ENCODE data around the gene VDR.
"Not testable (repeated sequence)": the region's sequence is repeated elsewhere in the genome, so short reads cannot be mapped to it uniquely, and the experiment has no call there.

The VDR gene

GRCh38 chr12:47809518-47809917 is 95.3 kb downstream of the VDR start:
- not testable (repeated sequence) for DNase-seq

DNA sequence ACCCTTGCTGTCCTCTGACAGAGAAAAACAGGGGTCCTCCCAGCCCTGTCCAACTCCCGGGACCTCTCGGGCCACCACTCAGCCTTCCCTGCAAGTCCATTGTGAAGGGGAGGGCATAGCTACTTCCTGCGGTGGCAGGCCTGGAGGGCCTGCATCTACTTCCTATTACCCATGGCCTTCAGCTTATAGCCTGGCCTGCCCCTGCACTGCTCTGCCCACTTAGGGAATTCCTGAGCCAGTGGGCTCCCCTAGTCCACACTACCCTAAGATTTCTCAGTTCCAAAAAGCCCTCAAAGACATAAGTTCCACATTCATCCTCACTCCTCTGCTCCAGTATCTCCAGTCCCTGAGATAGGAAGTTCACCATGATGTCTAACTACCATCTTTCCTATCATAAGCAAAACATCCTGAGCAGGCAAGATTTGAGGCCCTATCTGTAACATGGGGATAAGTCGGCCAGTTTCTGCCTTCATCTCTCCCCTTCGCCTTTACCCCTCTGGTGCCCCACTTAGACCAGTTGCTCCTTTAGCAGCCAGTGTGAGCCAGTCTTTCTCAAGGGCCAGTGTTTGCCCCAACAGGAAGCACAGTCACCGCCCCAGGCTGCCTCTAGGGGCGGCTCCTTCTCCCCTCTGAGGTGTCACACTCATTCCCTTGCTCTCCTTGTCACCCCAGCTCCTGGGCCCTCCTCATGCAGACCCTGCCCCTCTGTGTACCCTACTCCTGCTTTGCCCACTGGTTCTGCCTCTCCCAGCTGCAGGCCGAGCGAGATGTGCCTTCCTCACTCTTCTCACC is 96.0 kb downstream of the VDR start:
- DNase-seq, result peak; percentile 56

GRCh38 chr12:47808050-47808449 is 96.7 kb downstream of the VDR start:
- DNase-seq, result no peak

DNA sequence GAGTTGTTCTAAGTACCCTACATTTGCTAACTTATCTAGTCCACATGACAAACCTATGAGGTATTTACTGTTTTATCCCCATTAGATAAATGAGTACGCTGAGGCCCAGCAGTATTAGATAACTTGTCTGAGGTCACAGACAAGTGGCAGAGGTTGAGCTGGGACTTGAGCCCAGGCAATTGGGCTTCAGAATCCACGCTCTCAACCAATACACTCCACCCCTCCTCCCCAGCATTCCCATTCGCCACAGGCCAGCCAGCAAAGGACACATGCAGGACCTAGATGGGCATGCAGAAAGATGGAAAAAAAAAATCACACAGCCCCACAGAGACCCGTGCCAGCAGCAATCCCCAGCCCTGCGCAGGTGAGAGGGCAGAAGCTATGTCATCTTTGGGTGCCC is 97.5 kb downstream of the VDR start:
- DNase-seq, result no peak

DNA sequence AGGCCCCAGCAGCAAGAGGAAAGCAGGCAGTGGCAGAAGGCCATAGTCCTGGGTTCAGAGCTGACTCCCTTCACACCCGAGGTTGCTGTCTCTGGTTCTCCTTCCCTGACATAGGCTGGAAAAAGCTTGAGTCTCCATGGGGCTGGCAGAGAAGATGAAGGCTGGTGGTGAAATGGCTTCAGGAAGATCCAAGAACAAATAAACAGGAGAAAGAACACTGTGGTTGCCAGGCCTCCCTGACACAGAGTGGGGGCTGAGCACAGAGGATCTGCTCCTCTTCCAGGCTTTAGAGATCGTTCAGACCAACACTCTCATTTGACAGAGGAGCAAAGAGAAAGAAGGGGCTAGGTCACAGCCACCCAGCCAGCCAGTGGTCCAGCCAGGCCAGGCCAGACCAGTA is 99.4 kb downstream of the VDR start:
- no peak for DNase-seq

DNA sequence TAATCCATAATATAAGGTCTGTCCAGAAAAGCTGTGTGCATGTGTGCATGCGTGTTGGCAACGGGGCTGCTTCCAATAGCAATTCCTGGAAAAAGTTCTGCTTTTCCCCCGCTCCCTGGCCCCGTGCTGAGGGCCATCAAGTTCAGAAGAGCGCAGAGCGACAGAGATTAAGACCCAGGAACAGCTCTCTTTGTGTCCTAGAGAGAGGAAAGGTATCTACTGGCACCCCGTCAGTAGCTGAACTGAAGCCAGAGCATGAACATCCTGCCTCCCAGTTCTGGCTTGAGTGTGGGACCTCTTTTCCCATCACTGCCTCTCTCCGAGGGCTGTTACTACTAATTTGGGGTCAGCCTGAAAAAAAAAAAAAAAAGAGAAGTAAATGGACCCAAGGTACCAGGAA is 100.6 kb downstream of the VDR start:
- no peak for DNase-seq

- no peak for DNase-seq
Measured at GRCh38 chr12:47803191-47803875, 101.5 kb downstream of the VDR start.

DNA sequence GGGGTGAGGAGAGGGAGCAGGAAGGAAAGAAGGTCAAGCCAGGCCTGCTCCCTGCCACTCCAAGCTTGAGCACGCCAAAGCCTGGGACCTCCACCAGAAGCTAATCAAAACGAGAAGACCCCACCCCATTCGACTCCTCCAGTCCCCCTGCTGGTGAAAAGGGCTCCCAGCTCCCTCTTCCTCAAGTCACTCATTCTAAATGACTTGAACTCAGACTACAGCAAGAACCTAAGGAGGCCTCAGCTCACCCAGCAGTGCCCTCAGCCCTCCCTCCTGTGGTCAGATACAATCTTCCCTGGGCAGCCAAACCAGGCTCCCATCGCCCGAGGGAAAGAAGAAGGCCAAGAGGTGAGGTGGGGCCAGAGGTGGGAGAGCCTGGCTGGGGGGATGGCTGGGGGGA is 102.5 kb downstream of the VDR start:
- no peak for DNase-seq

DNA sequence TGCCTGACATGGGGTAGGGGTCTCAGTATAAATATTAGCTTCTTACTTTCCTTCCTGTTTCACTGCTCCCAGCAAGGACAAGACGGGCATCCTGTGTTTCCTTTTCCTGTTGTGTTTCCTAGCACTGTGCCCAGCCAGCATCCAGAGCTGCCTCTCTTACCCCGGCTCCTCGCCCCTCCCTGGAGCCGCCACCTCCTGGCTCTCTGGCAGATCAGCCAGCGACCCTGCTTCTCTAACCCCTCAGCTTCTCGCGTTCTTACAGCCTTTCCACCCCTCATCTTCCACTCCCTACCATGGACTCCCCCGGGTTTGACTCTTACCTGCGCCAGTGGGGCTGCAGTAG is 102.9 kb downstream of the VDR start:
- no peak for DNase-seq

- DNase-seq, result no peak
Measured at GRCh38 chr12:47801170-47801903, 103.5 kb downstream of the VDR start.

- no peak for DNase-seq
Measured at GRCh38 chr12:47800582-47800981, 104.2 kb downstream of the VDR start.

- DNase-seq, result no peak
Measured at GRCh38 chr12:47799357-47799955, 105.3 kb downstream of the VDR start.

DNA sequence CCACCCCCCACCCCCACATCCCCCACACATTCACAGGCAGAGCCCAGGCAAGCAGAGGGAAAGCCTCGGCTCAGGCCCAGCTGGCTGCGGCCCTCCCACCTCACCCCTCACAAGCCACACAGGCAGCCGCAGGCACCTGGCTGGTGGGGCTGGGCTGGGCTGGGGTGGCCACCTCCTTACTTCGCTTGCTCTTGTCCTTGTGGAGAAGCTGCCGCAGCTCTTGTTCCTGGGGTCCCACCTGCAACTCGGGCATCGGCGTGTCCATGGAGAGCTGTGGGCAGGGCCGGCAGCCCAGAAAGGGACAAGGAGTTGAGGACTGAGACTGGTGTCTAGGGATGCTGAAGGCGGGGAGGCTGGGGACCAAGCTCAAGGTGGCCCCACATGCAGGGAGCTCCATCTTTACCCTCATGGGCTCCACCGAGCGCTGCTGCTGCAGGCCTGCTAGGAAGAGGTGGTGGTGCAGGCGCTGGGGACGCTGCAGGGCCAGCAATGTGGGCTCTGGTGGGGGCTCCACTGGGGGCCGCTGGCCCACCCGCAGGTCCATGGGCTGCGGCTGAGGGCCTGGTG is 106.3 kb downstream of the VDR start:
- DNase-seq, result no peak

DNA sequence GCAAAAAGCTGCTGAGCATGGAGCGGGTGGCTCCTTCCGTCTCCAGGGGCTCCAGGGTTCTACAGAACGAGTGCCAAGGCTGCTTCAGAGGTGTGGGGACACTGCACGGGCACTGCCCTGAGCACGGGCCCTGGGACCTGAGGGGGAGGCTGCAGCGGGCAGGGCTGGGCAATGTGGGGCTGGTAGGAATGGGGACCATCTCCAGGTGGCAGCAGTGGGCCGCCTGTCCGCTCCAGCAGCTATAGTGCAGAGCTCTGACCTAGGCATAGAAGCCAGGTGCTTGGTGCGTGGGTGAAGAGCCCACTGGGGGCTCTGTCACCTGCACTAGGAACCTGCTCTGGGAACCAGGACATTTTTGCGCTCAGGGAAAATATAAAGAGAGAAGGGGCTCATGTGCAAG is 107.4 kb downstream of the VDR start:
- DNase-seq, result no peak

GRCh38 chr12:47795814-47796411 is 108.9 kb downstream of the VDR start:
- no peak for DNase-seq

DNA sequence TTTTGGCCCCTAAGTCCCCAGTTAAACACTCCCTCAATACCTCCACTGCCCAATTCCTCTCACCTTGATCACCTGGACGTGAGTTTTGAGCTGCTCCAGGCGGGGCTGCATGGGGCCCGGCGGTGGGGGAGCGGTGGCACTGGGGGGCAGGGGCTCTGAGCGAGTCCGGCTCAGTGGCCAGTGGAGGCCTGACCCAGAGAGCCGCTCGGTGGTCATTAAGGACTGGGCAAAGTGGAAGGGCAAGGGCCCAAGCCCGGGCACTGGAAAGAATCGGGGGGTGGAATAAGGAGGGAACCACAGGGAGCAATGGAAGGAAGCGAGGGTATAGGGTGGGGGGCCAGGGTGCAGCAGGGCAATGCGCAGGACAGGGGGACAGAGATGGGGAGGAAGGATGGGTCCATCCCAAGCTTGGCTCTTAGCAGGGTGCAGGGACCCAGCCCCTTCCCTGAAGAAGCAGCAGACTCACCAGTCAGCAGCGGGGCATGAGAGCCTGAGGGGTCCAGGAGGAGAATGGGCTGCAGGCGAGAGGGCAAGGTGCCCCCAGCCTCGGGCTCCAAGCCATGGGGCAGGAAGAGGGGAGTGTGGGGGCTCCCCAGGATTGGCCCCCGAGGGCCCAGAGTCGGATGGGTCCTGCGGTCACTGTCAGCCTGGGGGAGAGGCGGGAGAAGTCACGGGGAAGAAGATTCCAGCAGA is 109.5 kb downstream of the VDR start:
- DNase-seq, result no peak

DNA sequence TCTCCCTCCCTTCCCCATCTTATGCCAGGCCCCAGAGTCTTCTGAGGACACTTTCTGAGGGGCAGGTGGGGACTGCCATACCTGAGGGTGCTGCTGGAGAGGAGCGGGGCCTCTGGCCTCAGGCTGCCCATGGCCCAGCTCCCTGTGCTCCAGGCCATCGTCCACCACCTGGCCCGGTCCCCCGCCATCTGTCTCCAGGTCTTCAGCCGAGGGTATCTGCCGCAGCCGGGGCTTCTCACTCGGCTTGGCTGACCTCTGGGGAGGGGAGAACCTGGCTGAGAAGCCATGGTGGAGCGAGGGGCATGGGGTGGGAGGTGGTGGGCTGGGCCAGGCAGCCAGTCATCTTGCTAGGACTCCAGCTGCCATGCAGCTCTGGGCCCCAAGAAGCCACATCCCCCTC is 110.1 kb downstream of the VDR start:
- DNase-seq, result no peak

- no peak for DNase-seq
Measured at GRCh38 chr12:47793015-47793681, 111.6 kb downstream of the VDR start.

- DNase-seq, result no peak
Measured at GRCh38 chr12:47791874-47792273, 112.9 kb downstream of the VDR start.
